Measurements from ENCODE around the gene NPM1.

- no peak for TF ChIP-seq POLR2A (IDR thresholded peaks at IDR 0.05)
- TF ChIP-seq, protein P1, sequence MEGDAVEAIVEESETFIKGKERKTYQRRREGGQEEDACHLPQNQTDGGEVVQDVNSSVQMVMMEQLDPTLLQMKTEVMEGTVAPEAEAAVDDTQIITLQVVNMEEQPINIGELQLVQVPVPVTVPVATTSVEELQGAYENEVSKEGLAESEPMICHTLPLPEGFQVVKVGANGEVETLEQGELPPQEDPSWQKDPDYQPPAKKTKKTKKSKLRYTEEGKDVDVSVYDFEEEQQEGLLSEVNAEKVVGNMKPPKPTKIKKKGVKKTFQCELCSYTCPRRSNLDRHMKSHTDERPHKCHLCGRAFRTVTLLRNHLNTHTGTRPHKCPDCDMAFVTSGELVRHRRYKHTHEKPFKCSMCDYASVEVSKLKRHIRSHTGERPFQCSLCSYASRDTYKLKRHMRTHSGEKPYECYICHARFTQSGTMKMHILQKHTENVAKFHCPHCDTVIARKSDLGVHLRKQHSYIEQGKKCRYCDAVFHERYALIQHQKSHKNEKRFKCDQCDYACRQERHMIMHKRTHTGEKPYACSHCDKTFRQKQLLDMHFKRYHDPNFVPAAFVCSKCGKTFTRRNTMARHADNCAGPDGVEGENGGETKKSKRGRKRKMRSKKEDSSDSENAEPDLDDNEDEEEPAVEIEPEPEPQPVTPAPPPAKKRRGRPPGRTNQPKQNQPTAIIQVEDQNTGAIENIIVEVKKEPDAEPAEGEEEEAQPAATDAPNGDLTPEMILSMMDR (IDR thresholded peaks at IDR 0.05), result no peak
These were observed 21.8 kb downstream of the NPM1 start for GRCh38 chr5:171409164-171410136.
